ENCODE results near the gene CLDN6. TPM values are rescaled to one million over a fixed set of nuclear protein-coding genes. Genes with fewer than 3 reads are reported as not detected.

CLDN6 gene
- total and polyA plus RNA-seq, 9 of the 15 experiments (the other 6 are each of a cell fraction or from before 2014, with no cell fraction given) = 0.22 to 0.75 (median 0.38) TPM; not detected in 3

GRCh38 chr16:3021449-3022207 lies 3.6 kb upstream of the CLDN6 start (continued):
- TF ChIP-seq SNRNP70 (optimal IDR thresholded peaks at IDR 0.05; ENCODE audit: low read depth, low read length) (no peak), RAD51 (IDR thresholded peaks at IDR 0.05; ENCODE audit: borderline replicate concordance, low read depth) (no peak), HDAC1 (IDR thresholded peaks at IDR 0.05) (0 out of 4 replicates have a peak, but pooled peaks of 1 of the 2 experiments have one; percentile 6), YY1 (IDR thresholded peaks at IDR 0.05; ENCODE audit: borderline replicate concordance in 1 of 3, control insufficient read depth in 1 of 3, extremely low read depth in 1 of 3, insufficient read depth in 3 of 3, insufficient read length in 1 of 3, insufficient replicate concordance in 2 of 3, low read depth in 1 of 3, low read length in 2 of 3) (no peak), SMAD2 (IDR thresholded peaks at IDR 0.05; ENCODE audit: low read depth, low read length) (no peak), IRF1 (CRISPR knock-in tag; IDR thresholded peaks at IDR 0.05; ENCODE audit: borderline replicate concordance) (no peak), RUNX1 (IDR thresholded peaks at IDR 0.05; ENCODE audit: low read depth) (no peak), GATAD2A (IDR thresholded peaks at IDR 0.05) (no peak), MAFG (tag; conservative IDR thresholded peaks at IDR 0.05) (no peak), VEZF1 (CRISPR knock-in tag; IDR thresholded peaks at IDR 0.05) (no peak), RFX5 (IDR thresholded peaks at IDR 0.05; ENCODE audit: low read depth, low read length) (no peak), ZNF395 (CRISPR knock-in tag; IDR thresholded peaks at IDR 0.05) (no peak), ETS1 (conservative IDR thresholded peaks at IDR 0.05; ENCODE audit: control insufficient read depth, low read depth, low read length) (0 out of 2 replicates have a peak, but pooled peaks have one; percentile 49), GTF2A2 (tag; IDR thresholded peaks at IDR 0.05) (no peak), PTRF (tag; IDR thresholded peaks at IDR 0.05) (no peak), CBX5 (IDR thresholded peaks at IDR 0.05; ENCODE audit: borderline replicate concordance, low read depth) (0 out of 2 replicates have a peak, but pooled peaks have one; percentile 6)

All from K562 (cell line).